ENCODE measurements around the gene MAP7D3.

MAP7D3 gene

DNA sequence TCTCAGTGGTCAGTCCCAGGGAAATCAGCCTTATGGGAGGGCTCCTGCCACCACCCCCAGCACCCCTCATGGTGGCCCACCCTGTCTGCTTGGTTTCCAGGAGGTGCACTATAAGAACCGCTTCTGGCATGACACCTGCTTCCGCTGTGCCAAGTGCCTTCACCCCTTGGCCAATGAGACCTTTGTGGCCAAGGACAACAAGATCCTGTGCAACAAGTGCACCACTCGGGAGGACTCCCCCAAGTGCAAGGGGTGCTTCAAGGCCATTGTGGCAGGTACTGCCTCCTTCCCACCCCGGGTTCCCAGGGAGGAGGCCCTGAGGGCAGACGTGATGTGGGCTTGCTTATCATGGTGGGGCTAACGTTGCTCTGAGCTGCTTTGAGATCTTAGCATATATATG lies 44.3 kb downstream of the MAP7D3 start:
- TF ChIP-seq CTCF (IDR thresholded peaks at IDR 0.05; ENCODE audit: control insufficient read depth, extremely low read depth, insufficient read depth), result no peak
- no peak overlapping the region for H3K4me3 ChIP-seq (ENCODE audit: low read depth, low read length)
- no peak for DNase-seq (ENCODE audit: low read depth)

- no peak for TF ChIP-seq CTCF (IDR thresholded peaks at IDR 0.05; ENCODE audit: control insufficient read depth, extremely low read depth, insufficient read depth)
- DNase-seq (ENCODE audit: low read depth), result no peak
- H3K4me3 ChIP-seq (ENCODE audit: low read depth, low read length), result no peak overlapping the region
Observed at GRCh38 chrX:136205882-136206380, 45.3 kb downstream of the MAP7D3 start.

DNA sequence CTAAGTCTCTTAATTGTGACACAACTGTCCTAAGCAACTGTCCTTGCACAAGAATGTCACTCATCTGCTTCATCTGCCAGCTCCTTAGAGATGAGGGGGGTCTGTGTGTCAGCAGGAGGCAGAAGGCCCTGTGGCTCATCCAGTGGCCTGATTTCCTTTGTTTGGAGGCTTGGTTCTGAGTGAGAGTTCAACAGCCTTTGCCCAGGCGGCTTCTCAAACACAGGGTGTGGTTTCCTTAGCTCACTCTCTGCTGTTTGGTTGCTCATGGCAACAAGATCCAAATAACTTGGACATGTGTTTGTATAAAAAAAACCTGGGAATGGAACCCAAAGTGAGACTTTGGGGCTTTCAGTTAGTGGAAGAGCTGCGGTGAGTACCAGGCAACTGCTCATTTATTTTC lies 46.6 kb downstream of the MAP7D3 start:
- H3K4me3 ChIP-seq (ENCODE audit: low read depth, low read length), result no peak overlapping the region
- DNase-seq (ENCODE audit: low read depth), result no peak
- TF ChIP-seq CTCF (IDR thresholded peaks at IDR 0.05; ENCODE audit: control insufficient read depth, extremely low read depth, insufficient read depth), result no peak

- H3K4me3 ChIP-seq (ENCODE audit: low read depth, low read length), result no peak overlapping the region
- no peak for TF ChIP-seq CTCF (IDR thresholded peaks at IDR 0.05; ENCODE audit: control insufficient read depth, extremely low read depth, insufficient read depth)
- no peak for DNase-seq (ENCODE audit: low read depth)
Observed at GRCh38 chrX:136203951-136204350, 47.2 kb downstream of the MAP7D3 start.

- no peak for TF ChIP-seq CTCF (IDR thresholded peaks at IDR 0.05; ENCODE audit: control insufficient read depth, extremely low read depth, insufficient read depth)
- H3K4me3 ChIP-seq (ENCODE audit: low read depth, low read length), result no peak overlapping the region
- DNase-seq (ENCODE audit: low read depth), result no peak
Observed at GRCh38 chrX:136203438-136203837, 47.8 kb downstream of the MAP7D3 start.

- no peak for TF ChIP-seq CTCF (IDR thresholded peaks at IDR 0.05; ENCODE audit: control insufficient read depth, extremely low read depth, insufficient read depth)
- H3K4me3 ChIP-seq (ENCODE audit: low read depth, low read length), result no peak overlapping the region
- no peak for DNase-seq (ENCODE audit: low read depth)
Observed at GRCh38 chrX:136202889-136203288, 48.3 kb downstream of the MAP7D3 start.

- no peak overlapping the region for H3K4me3 ChIP-seq (ENCODE audit: low read depth, low read length)
- TF ChIP-seq CTCF (IDR thresholded peaks at IDR 0.05; ENCODE audit: control insufficient read depth, extremely low read depth, insufficient read depth), result no peak
- DNase-seq (ENCODE audit: low read depth), result no peak
Observed at GRCh38 chrX:136201601-136202000, 49.6 kb downstream of the MAP7D3 start.
